ENCODE data around the gene FLAD1.

FLAD1 gene

GRCh38 chr1:154958681-154959425 is 24.3 kb upstream of the FLAD1 start:
- DNase-seq (ENCODE audit: low read depth), result no peak
- TF ChIP-seq CTCF (IDR thresholded peaks at IDR 0.05; ENCODE audit: low read depth, low read length, missing control alignments), result no peak
- no peak overlapping the region for H3K4me3 ChIP-seq (ENCODE audit: low read depth, low read length)

- no peak overlapping the region for H3K4me3 ChIP-seq (ENCODE audit: low read depth, low read length)
- DNase-seq (ENCODE audit: low read depth), result no peak
Measured at GRCh38 chr1:154959426-154959780, 23.7 kb upstream of the FLAD1 start.

GRCh38 chr1:154960446-154961136 is 22.6 kb upstream of the FLAD1 start:
- H3K4me3 ChIP-seq (ENCODE audit: low read depth, low read length), result peak overlapping the region; percentile 67
- no peak for DNase-seq (ENCODE audit: low read depth)
- TF ChIP-seq CTCF (IDR thresholded peaks at IDR 0.05; ENCODE audit: low read depth, low read length, missing control alignments), result no peak

More at GRCh38 chr1:154959426-154959780, 23.7 kb upstream of the FLAD1 start:
- no peak for TF ChIP-seq CTCF (IDR thresholded peaks at IDR 0.05; ENCODE audit: low read depth, low read length, missing control alignments)

GRCh38 chr1:154961207-154962155 is 21.7 kb upstream of the FLAD1 start, which contains the start of gene PYGO2:
Gene PYGO2 (minus strand): TSS chr1:154961782. CDS start chr1:154961576, 206 bp downstream.
- no peak for DNase-seq (ENCODE audit: low read depth)
- peak; percentile 65 for TF ChIP-seq CTCF (IDR thresholded peaks at IDR 0.05; ENCODE audit: low read depth, low read length, missing control alignments)
- H3K4me3 ChIP-seq (ENCODE audit: low read depth, low read length), result peak within 1 kb of the TSS; percentile 67

- H3K4me3 ChIP-seq (ENCODE audit: low read depth, low read length), result peak overlapping the region; percentile 67
- no peak for TF ChIP-seq CTCF (IDR thresholded peaks at IDR 0.05; ENCODE audit: low read depth, low read length, missing control alignments)
- DNase-seq (ENCODE audit: low read depth), result no peak
Measured at GRCh38 chr1:154962156-154962749, 20.9 kb upstream of the FLAD1 start.

GRCh38 chr1:154962795-154963330 is 20.3 kb upstream of the FLAD1 start:
- no peak for DNase-seq (ENCODE audit: low read depth)
- peak overlapping the region; percentile 67; the same call in 1 of the 2 replicates for H3K4me3 ChIP-seq (ENCODE audit: low read depth, low read length)
- no peak for TF ChIP-seq CTCF (IDR thresholded peaks at IDR 0.05; ENCODE audit: low read depth, low read length, missing control alignments)
